ENCODE results near the gene LAMB4. TPM values are rescaled to one million over a fixed set of nuclear protein-coding genes. Genes with fewer than 3 reads are reported as not detected.

The LAMB4 gene
- total RNA-seq, 1 donor from 2014 or later = not detected

DNA sequence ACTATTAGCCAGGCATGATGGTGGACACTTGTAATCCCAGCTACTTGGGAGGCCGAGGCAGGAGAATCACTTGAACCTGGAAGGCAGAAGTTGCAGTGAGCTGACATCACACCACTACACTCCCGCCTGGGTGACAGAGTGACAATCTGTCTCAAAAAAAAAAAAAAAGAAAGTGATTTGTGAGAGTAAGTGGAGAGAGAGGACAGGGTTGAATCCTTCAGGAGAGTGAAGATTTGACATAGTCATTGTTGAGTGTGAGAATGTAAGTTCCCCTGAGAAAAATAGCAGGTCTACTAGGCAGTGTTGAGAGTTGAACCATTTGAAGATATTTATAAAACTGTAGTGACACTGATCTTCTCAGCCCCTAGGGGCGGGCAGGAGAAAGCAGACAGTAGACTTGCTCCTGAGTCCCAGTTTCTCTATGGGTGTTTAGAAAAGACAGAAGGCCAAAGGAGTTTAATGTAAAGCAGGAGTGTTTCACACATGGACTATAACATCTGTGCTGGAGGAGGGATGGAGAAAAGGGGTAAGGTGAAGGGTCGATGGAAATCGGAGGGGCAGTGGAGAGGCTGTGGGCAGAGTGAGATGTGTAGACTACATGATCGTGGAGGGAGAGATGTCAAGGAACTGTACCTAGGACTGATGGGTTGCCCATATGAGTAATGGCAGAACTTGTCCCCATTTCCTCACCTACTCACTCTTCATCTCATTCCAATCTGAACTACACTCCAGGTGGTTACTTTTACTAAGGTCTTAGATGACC, 13.7 kb upstream of the LAMB4 start:
- intact Hi-C loops (cut with micrococcal nuclease) = loop anchor here (10.0 kb wide), 1 partner anchor 219 kb away; no protein-coding TSS in a partner anchor

DNA sequence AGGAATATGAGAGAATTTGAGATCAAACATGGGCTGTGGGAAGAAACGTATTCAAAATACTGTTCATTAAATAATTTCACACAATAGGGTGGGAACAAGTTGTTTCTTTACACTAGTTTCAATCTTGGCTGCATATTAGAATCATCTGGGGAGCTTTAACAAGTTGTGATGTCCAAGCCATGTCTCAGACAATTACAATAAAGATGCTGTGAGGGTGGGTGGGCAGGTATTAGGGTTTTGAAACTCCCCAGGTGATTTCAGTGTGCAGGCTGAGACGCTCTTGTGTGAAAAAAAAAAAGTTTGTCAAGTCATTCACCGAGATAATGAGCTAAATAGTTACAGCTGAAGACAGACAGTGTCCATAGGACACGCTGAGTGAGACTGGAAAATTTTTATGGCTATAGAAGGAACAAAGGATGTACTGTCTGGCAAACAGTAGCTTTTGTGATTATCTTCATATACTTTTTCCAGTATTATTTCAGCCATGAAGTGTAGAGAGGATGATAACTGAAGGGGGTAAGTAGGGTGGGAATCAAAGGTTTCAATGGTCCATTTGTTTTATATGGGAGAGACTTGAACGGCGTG, 12.6 kb upstream of the LAMB4 start:
- intact Hi-C loops (cut with micrococcal nuclease) = loop anchor here (10.0 kb wide), 1 partner anchor 218 kb away; no protein-coding TSS in a partner anchor

DNA sequence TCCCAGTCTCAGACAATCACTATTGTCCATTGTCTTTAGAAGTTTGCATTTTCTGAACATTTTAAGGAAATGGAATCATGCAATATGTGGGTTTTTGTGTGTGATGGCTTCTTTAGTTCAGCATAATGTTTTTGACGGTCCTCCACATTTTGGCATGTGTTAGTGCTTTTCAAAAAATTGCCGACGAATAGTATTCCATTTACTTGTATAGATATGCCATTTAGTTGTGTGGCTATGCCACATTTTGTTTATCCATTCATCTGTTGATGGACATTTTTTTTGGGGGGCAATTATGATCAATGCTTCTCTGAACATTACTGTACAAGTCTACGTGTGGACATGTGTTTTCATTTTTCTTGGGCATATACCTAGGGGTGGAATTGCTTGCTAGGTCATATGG, 12.0 kb upstream of the LAMB4 start:
- intact Hi-C loops (cut with micrococcal nuclease) = loop anchor here (10.0 kb wide), 1 partner anchor 217 kb away; no protein-coding TSS in a partner anchor

DNA sequence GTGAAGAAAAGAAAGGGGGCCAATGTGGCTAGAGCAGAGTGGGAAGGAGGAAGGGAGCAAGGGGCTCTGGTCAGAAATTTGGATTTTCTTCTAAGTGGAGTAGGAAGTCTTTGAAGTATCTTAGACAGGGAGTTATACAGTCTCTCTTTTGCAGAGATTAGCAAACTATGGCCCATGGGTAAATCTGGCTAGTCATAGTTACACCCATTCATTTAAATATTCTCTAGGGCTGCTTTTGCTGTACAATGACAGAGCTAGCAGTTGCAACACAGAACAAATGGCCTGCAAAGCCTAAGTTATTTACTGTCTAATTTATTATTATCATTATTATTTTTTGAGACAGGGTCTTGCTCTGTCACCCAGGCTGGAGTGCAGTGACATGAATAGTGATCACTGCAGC, 10.5 kb upstream of the LAMB4 start:
- intact Hi-C loops (cut with micrococcal nuclease) = loop anchor here (10.0 kb wide), 1 partner anchor 216 kb away; no protein-coding TSS in a partner anchor

DNA sequence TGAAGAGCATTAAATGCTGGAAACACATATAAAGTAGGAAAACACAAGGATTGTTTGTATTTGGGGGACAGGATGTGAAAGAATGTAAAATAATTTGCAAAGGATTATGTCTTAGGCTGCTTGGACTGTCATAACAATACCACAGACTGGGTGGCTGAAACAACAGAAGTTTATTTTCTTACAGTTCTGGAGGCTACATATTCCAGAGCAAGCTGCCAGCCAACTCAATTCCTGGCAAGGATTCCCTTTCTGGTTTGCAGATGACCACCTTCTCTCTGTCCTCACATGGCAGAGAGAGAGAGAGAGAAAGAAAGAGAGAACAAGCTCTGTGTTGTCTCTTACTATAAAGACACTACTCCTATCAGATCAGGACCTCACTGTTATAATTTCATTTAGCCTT, 8.8 kb upstream of the LAMB4 start:
- intact Hi-C loops (cut with micrococcal nuclease) = no loop called here

- intact Hi-C loops (cut with micrococcal nuclease) = no loop called here
Observed at GRCh38 chr7:108137993-108138392, 7.8 kb upstream of the LAMB4 start.

DNA sequence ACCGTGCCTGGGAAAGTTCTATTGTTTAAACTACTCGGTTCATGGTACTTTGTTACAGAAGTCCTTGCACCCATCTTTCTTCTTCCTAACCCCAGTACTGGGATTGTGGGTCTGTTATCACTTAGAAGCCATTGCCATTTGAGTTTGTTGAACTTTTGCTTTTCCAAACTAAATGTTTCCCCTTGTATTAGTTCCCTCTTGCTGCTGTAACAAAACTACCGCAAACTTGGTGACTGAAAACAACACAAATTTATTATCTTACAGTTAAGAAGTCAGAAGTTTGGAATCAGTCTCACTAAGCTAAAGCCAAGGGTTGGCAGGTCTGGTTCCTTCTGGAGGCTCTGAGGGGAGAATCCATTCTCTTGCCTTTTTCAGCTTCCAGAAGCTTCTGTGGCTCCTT, 6.9 kb upstream of the LAMB4 start:
- intact Hi-C loops (cut with micrococcal nuclease) = no loop called here

DNA sequence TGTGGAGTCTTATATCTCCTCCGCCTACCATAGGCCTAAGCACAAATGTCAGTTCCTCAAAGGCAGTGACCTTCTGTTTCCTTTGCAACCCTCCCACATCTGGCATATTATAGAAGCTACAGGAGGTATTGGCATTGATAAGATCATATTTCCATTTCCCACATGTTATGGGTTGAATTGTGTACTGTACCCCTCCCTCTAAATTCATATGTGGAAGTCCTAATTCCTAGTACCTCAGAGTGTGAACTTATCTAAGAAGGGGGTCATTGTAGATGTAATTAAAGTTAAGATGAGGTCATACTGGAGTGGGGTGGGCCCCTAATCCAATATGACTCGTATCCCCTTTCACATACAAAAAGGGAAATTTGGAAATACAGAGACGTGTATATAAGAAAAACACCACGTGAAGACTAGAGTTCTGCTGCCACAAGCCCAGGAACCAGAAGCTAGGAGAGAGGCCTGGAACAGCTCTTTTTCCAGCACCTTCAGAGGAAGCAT, 6.1 kb upstream of the LAMB4 start:
- intact Hi-C loops (cut with micrococcal nuclease) = no loop called here

GRCh38 chr7:108135446-108136190, 5.5 kb upstream of the LAMB4 start:
- intact Hi-C loops (cut with micrococcal nuclease) = no loop called here

DNA sequence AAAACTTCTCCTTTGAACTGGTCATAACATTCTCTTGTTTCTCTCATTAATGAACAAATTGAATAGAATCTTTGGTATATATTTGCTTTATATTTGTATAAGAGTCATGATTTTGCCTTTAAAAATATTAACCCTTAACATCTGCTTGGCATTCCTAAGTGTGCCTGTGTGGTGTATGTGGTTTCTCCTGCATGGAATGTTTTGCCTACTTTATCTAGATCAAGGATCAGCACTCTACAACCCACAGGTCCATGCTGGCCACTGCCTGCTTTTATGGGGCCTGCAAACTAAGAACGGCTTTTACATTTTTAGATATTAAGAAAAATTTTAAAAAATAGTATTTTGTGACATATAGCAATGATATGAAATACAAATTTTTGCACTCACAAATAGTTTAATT, 4.3 kb upstream of the LAMB4 start:
- intact Hi-C loops (cut with micrococcal nuclease) = no loop called here

GRCh38 chr7:108132551-108133265, 2.5 kb upstream of the LAMB4 start:
- intact Hi-C loops (cut with micrococcal nuclease) = no loop called here

- intact Hi-C loops (cut with micrococcal nuclease) = no loop called here
Observed at GRCh38 chr7:108129018-108129965, 869 bp downstream of the LAMB4 start.

DNA sequence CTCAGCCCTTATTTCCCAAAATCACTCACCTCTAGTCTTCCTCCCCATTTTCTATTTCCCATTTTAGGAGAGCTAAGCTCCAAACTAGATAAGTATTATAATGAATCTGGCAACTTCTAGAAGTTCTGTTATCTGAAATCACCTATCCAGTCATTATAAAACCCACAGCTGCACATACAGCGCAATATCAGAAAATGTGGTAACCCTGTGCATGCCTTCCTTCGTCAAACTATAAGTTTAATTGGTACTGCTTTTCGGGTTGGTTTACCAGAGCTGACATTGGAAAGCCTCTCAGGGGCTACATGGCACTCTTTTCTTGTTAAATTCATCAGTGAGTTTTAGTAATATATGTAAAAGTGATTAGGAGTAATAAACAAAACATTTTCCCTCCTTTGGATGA, 1.6 kb downstream of the LAMB4 start:
- intact Hi-C loops (cut with micrococcal nuclease) = no loop called here

GRCh38 chr7:108127461-108127860, 2.7 kb downstream of the LAMB4 start:
- intact Hi-C loops (cut with micrococcal nuclease) = no loop called here

- intact Hi-C loops (cut with micrococcal nuclease) = no loop called here
Observed at GRCh38 chr7:108124820-108125219, 5.3 kb downstream of the LAMB4 start.

DNA sequence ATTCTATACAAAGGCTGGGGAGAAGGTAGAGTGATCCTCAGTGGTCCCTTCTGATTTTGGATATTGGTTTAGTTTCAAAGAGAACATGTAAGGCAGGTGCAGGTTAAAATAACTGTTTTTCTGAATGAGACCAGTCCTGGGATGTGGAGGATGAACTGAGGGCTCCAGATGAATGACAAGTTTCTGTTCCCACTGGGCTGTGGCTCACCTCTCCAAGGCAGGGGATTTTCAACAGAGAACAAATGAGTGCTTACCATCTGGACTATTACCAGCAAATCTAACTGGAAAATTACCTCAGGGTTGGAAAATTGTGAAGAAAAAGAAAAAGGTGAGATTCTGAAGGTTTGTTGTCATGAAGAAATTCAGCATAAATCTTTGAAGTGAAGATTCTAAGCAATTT, 8.0 kb downstream of the LAMB4 start:
- intact Hi-C loops (cut with micrococcal nuclease) = no loop called here

DNA sequence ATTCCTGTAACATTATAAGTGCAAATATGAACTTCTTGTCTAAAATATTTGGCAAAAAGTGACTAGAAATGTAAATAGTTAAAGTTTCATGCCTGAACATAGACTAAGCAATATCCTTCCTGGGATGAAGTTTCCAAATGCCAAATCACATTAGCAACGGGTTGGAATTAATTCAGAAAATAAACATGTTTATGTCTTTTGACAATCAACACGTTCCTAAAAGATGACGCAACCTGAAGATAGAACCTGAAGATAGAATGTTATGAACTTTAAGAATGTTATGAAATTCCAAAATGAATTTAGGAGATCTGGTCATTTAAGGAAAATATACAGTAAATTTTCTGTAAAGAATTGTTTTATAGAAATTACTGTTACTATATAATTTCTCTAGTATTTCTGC, 9.2 kb downstream of the LAMB4 start:
- intact Hi-C loops (cut with micrococcal nuclease) = no loop called here

DNA sequence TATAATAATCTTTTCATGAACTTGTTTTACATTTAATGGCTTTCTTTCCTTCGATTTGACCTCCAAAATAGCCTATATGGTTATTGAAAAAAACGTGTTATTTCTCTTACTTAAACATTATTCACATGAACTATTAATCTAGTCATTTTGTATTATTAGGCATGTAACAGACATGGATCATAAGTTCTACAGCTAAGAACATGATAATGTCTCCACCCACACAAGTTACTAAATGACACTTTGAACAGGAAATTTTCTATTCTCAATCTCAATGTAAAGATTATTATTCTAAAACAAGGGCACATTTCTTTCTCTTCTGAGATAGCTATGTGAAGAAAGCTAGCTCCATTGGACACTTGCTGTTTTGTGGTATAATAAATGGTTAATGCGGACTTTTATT, 10.0 kb downstream of the LAMB4 start:
- intact Hi-C loops (cut with micrococcal nuclease) = no loop called here

DNA sequence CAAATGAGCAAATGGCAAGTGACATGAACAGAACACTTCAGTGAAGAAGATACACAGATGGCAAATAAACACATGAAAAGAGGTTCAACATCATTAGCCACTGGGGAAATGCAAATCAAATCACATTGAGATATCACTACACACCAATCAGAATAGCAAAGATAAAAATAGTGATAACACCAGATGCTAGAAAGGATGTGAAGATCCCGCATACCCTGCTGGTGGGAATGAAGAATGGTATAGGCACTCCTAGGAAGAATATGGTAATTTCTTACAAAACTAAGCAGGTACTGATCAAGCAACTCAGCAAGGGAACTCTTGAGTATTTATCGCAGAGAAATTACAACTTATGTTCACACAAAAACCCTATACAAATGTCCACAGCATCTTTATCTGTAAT, 11.2 kb downstream of the LAMB4 start:
- intact Hi-C loops (cut with micrococcal nuclease) = no loop called here
